KMS-11 (cell line): Measurements from ENCODE around the gene EPS15.

ENCODE experiments used
- H2AFZ ChIP-seq: fragments of 200-600 bp; sonication (generic); 2 replicates; pipeline ENCODE4 v1.6.1; 2016; ENCODE audit warnings: antibody characterized with exemption, mixed run types, low read depth
- H3K27ac ChIP-seq: fragments of 200-600 bp; sonication (generic); 2 replicates; pipeline ENCODE4 v1.6.1; 2016; ENCODE audit warnings: mild to moderate bottlenecking, mixed run types
- H3K27me3 ChIP-seq: fragments of 200-600 bp; sonication (generic); 2 replicates; pipeline ENCODE4 v1.6.1; 2017; ENCODE audit warnings: mild to moderate bottlenecking, low read depth, mixed run types, moderate library complexity; ENCODE audit not compliant: insufficient read depth
- H3K36me3 ChIP-seq: fragments of 200-600 bp; sonication (generic); 2 replicates; pipeline ENCODE4 v1.6.1; 2017; ENCODE audit warnings: mild to moderate bottlenecking, mixed run types; ENCODE audit not compliant: insufficient read depth
- H3K4me1 ChIP-seq: fragments of 200-600 bp; sonication (generic); 2 replicates; pipeline ENCODE4 v1.6.1; 2016; ENCODE audit warnings: mild to moderate bottlenecking, low read depth, mixed run types; ENCODE audit not compliant: poor library complexity, severe bottlenecking
- H3K4me2 ChIP-seq: fragments of 200-600 bp; sonication (generic); 2 replicates; pipeline ENCODE4 v1.7.0; 2016; ENCODE audit warnings: mild to moderate bottlenecking, mixed run types
- H3K4me3 ChIP-seq: fragments of 200-600 bp; sonication (generic); IDR thresholded peaks from 2 replicates; pipeline ENCODE4 v1.6.1; 2017; ENCODE audit warnings: low read depth, low read length, mixed read lengths; ENCODE audit not compliant: insufficient read depth
- H3K79me2 ChIP-seq: fragments of 200-600 bp; sonication (generic); 2 replicates; pipeline ENCODE4 v1.6.1; 2016; ENCODE audit warnings: low read depth, mixed run types; ENCODE audit not compliant: insufficient read depth
- H3K9ac ChIP-seq: fragments of 200-600 bp; sonication (generic); 2 replicates; pipeline ENCODE4 v1.6.1; 2016; ENCODE audit warnings: mild to moderate bottlenecking, mixed run types
- H4K20me1 ChIP-seq: fragments of 200-600 bp; sonication (generic); 2 replicates; pipeline ENCODE4 v1.6.1; 2016; ENCODE audit warnings: mild to moderate bottlenecking, mixed run types; ENCODE audit not compliant: insufficient read depth
- CTCF ChIP-seq: fragments of 200-600 bp; sonication (generic); conservative IDR thresholded peaks from 2 replicates; pipeline ENCODE4 v1.6.1; 2017; ENCODE audit warnings: low read depth, mild to moderate bottlenecking, antibody characterized with exemption, low read length, moderate library complexity, mixed read lengths

The EPS15 gene

GRCh38 chr1:51314974-51315373 lies 204.1 kb downstream of the EPS15 start:
- no peak overlapping the region for H3K4me2 ChIP-seq
- no peak overlapping the region for H2AFZ ChIP-seq
- H3K27me3 ChIP-seq = no peaks in the 10 kb centered on the region
- no peaks in the 10 kb centered on the region for H4K20me1 ChIP-seq
- H3K79me2 ChIP-seq = no peaks in the 10 kb centered on the region
- no peak overlapping the region for H3K9ac ChIP-seq
- no peaks in the 10 kb centered on the region for H3K36me3 ChIP-seq
- no peaks in the 10 kb centered on the region for H3K4me1 ChIP-seq
- no peak for TF ChIP-seq CTCF
- no peak overlapping the region for H3K4me3 ChIP-seq
- H3K27ac ChIP-seq = no peak overlapping the region

GRCh38 chr1:51313961-51314777 lies 204.9 kb downstream of the EPS15 start:
- Histone ChIP-seq H3K36me3 (no peaks in the 10 kb centered on the region), H3K4me2 (no peak overlapping the region), H3K27ac (no peak overlapping the region), H2AFZ (no peak overlapping the region), H3K79me2 (no peaks in the 10 kb centered on the region), H3K27me3 (no peaks in the 10 kb centered on the region), H3K9ac (no peak overlapping the region), H3K4me1 (no peaks in the 10 kb centered on the region), H4K20me1 (no peaks in the 10 kb centered on the region), H3K4me3 (no peak overlapping the region)
- TF ChIP-seq CTCF = no peak

GRCh38 chr1:51313268-51313852 lies 205.7 kb downstream of the EPS15 start:
- Histone ChIP-seq H3K36me3 (no peaks in the 10 kb centered on the region), H3K79me2 (no peaks in the 10 kb centered on the region), H3K27me3 (no peaks in the 10 kb centered on the region), H4K20me1 (no peaks in the 10 kb centered on the region), H3K4me3 (no peak overlapping the region), H2AFZ (no peak overlapping the region), H3K4me2 (no peak overlapping the region), H3K27ac (no peak overlapping the region), H3K4me1 (no peaks in the 10 kb centered on the region), H3K9ac (no peak overlapping the region)
- no peak for TF ChIP-seq CTCF

- no peak overlapping the region for H3K4me2 ChIP-seq
- H3K4me3 ChIP-seq = no peak overlapping the region
- no peaks in the 10 kb centered on the region for H3K36me3 ChIP-seq
- H3K9ac ChIP-seq = no peak overlapping the region
- no peaks in the 10 kb centered on the region for H3K4me1 ChIP-seq
- no peak for TF ChIP-seq CTCF
- H3K27ac ChIP-seq = no peak overlapping the region
- H2AFZ ChIP-seq = no peak overlapping the region
- H3K27me3 ChIP-seq = no peaks in the 10 kb centered on the region
- H4K20me1 ChIP-seq = no peaks in the 10 kb centered on the region
- H3K79me2 ChIP-seq = no peaks in the 10 kb centered on the region
These were observed 206.3 kb downstream of the EPS15 start for GRCh38 chr1:51312718-51313117.
